ENCODE measurements around the gene PARD3.

The PARD3 gene

DNA sequence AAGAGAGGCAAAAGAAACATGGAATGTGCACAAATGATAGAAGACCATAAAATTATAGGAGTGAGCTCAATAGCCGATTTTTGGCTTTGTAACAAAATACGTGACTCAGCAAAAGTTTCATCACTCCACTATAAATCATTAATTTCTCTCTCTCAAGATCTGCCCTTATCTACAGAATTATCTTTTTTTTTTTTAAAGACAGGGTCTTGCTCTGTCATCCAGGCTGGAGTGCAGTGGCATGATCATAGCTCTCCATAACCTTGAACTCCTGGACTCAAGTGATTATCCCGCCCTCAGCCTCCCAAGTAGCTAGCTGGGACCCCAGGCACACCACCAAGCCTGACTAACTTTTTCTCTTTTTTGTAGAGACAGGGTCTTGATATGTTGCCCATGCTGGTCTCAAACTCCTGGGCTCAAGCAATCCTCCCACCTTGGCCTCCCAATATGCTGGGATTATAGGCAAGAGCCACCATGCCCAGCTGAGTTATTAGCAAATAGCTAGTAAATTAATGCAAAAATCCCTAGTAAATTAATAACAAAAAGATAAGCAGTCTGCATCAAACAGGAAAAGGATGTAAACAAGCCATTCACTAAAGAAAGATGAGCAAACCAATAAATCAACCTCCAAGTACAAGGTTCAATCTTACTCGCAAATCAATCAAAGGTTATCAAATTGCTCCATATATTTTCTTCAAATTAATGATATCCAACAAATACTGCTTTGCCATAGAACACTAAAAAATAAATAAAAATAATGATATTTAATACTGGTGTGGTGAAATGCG lies 450.7 kb downstream of the PARD3 start:
- no peak overlapping the region for H3K4me3 ChIP-seq (ENCODE audit: low read depth in 1 of 2, low read length in 2 of 2)
- no peak for DNase-seq

DNA sequence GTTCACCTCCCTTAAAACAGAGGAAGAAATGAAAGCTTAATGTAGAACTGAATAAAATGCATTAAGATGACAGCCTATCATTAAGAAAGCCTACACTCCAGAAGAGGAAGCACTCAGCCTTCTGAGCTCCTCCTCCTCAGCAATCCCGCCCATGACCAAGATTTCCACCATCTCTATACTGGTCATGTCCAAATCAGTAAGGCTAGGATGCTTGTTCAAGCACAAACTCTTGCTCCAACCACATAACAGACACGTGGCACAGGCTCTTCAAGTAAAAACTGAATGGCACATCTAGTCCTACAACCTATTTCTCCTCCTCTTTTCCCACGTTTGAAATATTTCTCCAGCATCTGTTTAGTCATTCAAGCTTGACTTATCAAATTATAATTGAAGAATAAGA lies 454.1 kb downstream of the PARD3 start:
- no peak overlapping the region for H3K4me2 ChIP-seq (ENCODE audit: insufficient read depth, low read length)
- no peak overlapping the region for H3K4me3 ChIP-seq (ENCODE audit: low read depth in 1 of 2, low read length in 2 of 2)
- H3K27ac ChIP-seq (ENCODE audit: low read length): no peak overlapping the region
- TF ChIP-seq, protein P1, sequence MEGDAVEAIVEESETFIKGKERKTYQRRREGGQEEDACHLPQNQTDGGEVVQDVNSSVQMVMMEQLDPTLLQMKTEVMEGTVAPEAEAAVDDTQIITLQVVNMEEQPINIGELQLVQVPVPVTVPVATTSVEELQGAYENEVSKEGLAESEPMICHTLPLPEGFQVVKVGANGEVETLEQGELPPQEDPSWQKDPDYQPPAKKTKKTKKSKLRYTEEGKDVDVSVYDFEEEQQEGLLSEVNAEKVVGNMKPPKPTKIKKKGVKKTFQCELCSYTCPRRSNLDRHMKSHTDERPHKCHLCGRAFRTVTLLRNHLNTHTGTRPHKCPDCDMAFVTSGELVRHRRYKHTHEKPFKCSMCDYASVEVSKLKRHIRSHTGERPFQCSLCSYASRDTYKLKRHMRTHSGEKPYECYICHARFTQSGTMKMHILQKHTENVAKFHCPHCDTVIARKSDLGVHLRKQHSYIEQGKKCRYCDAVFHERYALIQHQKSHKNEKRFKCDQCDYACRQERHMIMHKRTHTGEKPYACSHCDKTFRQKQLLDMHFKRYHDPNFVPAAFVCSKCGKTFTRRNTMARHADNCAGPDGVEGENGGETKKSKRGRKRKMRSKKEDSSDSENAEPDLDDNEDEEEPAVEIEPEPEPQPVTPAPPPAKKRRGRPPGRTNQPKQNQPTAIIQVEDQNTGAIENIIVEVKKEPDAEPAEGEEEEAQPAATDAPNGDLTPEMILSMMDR (IDR thresholded peaks at IDR 0.05; ENCODE audit: borderline replicate concordance, extremely low read depth, low read length, poor library complexity, severe bottlenecking): no peak
- TF ChIP-seq EZH2 (IDR thresholded peaks at IDR 0.05; ENCODE audit: borderline replicate concordance, low read depth, low read length, severe bottlenecking): no peak
- ATAC-seq (ENCODE audit: insufficient read depth, low read depth) (no peak), DNase-seq (no peak)
- H3K4me1 ChIP-seq (ENCODE audit: insufficient read depth, low read length): no peaks in the 10 kb centered on the region
- no peaks in the 10 kb centered on the region for H3K27me3 ChIP-seq (ENCODE audit: insufficient read depth, low read length, poor library complexity)
- H3K36me3 ChIP-seq (ENCODE audit: insufficient read depth, low read length): peaks cover 45% of the 10 kb centered on the region
- no peak overlapping the region for H2AFZ ChIP-seq (ENCODE audit: low read depth, low read length)
- no peaks in the 10 kb centered on the region for H3K9me3 ChIP-seq (ENCODE audit: insufficient read depth, low read length, severe bottlenecking)
- H3K9ac ChIP-seq (ENCODE audit: low read depth, low read length): no peak overlapping the region
- no peaks in the 10 kb centered on the region for H4K20me1 ChIP-seq (ENCODE audit: insufficient read depth, low read length)
- no peaks in the 10 kb centered on the region for H3K79me2 ChIP-seq (ENCODE audit: insufficient read depth, low read length)

More for the DNA sequence above, 450.7 kb downstream of the PARD3 start:
- H3K27me3 ChIP-seq (ENCODE audit: insufficient read depth, low read length, poor library complexity): no peaks in the 10 kb centered on the region
- peaks cover 24% of the 10 kb centered on the region for H3K36me3 ChIP-seq (ENCODE audit: insufficient read depth, low read length)
- H3K79me2 ChIP-seq (ENCODE audit: insufficient read depth, low read length): no peaks in the 10 kb centered on the region
- H3K4me2 ChIP-seq (ENCODE audit: insufficient read depth, low read length): no peak overlapping the region
- H4K20me1 ChIP-seq (ENCODE audit: insufficient read depth, low read length): no peaks in the 10 kb centered on the region
- H3K4me1 ChIP-seq (ENCODE audit: insufficient read depth, low read length): peaks cover 2% of the 10 kb centered on the region
- H2AFZ ChIP-seq (ENCODE audit: low read depth, low read length): no peak overlapping the region
- no peaks in the 10 kb centered on the region for H3K9me3 ChIP-seq (ENCODE audit: insufficient read depth, low read length, severe bottlenecking)
- no peak for ATAC-seq (ENCODE audit: insufficient read depth, low read depth)
- TF ChIP-seq, protein P1 (IDR thresholded peaks at IDR 0.05; ENCODE audit: borderline replicate concordance, extremely low read depth, low read length, poor library complexity, severe bottlenecking): no peak
- TF ChIP-seq EZH2 (IDR thresholded peaks at IDR 0.05; ENCODE audit: borderline replicate concordance, low read depth, low read length, severe bottlenecking): no peak
- H3K9ac ChIP-seq (ENCODE audit: low read depth, low read length): no peak overlapping the region
- no peak overlapping the region for H3K27ac ChIP-seq (ENCODE audit: low read length)

DNA sequence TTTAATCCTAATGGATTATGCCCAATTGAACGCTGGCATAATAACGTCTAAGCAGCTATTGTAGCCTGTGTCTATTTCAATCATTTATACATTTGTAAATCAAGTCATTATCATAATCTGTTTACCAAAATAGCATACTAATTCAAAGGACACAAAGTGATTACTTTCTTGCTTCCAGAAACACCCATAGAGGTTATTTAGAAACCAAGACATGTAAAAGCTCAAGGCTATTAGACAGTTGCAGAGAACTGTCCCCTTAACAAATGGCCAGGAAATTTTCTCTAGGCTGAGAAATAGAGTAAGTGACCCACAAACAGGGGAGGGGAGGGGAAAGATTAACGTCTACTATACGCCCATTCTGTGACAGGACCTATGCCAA lies 455.7 kb downstream of the PARD3 start:
- TF ChIP-seq, protein P1 (IDR thresholded peaks at IDR 0.05; ENCODE audit: borderline replicate concordance, extremely low read depth, low read length, poor library complexity, severe bottlenecking): no peak
- TF ChIP-seq EZH2 (IDR thresholded peaks at IDR 0.05; ENCODE audit: borderline replicate concordance, low read depth, low read length, severe bottlenecking): no peak
- peaks cover 58% of the 10 kb centered on the region for H3K36me3 ChIP-seq (ENCODE audit: insufficient read depth, low read length)
- H3K9me3 ChIP-seq (ENCODE audit: insufficient read depth, low read length, severe bottlenecking): no peaks in the 10 kb centered on the region
- H3K9ac ChIP-seq (ENCODE audit: low read depth, low read length): no peak overlapping the region
- no peak overlapping the region for H3K4me2 ChIP-seq (ENCODE audit: insufficient read depth, low read length)
- no peak overlapping the region for H3K27ac ChIP-seq (ENCODE audit: low read length)
- no peaks in the 10 kb centered on the region for H3K27me3 ChIP-seq (ENCODE audit: insufficient read depth, low read length, poor library complexity)
- H3K4me3 ChIP-seq (ENCODE audit: low read depth in 1 of 2, low read length in 2 of 2): no peak overlapping the region
- H3K4me1 ChIP-seq (ENCODE audit: insufficient read depth, low read length): no peaks in the 10 kb centered on the region
- H3K79me2 ChIP-seq (ENCODE audit: insufficient read depth, low read length): no peaks in the 10 kb centered on the region
- no peak for DNase-seq
- ATAC-seq (ENCODE audit: insufficient read depth, low read depth): no peak
- H4K20me1 ChIP-seq (ENCODE audit: insufficient read depth, low read length): no peaks in the 10 kb centered on the region
- no peak overlapping the region for H2AFZ ChIP-seq (ENCODE audit: low read depth, low read length)
